Endodermal cell (in vitro differentiated cells): Measurements from ENCODE around the gene HTR6. TPM values are rescaled to one million over a fixed set of nuclear protein-coding genes. Genes with fewer than 3 reads are reported as not detected.

Experiments used
- DNase-seq: peaks from one replicate; pipeline ENCODE4 v3.0.0-alpha.2; 2017
- H3K27ac ChIP-seq: 2 replicates; pipeline ENCODE4 v1.5.1; 2013; ENCODE audit warnings: mild to moderate bottlenecking, low read depth, low read length, moderate library complexity
- H3K27me3 ChIP-seq: 2 replicates; pipeline ENCODE4 v1.6.1; 2013; ENCODE audit warnings: mild to moderate bottlenecking, low read length, moderate library complexity; ENCODE audit not compliant: insufficient read depth, control insufficient read depth, poor library complexity, severe bottlenecking
- H3K36me3 ChIP-seq: 2 replicates; pipeline ENCODE4 v1.7.0; 2013; ENCODE audit warnings: mild to moderate bottlenecking, low read length, moderate library complexity; ENCODE audit not compliant: control insufficient read depth, insufficient read depth
- H3K4me1 ChIP-seq: one replicate; pipeline ENCODE4 v1.7.0; 2013; ENCODE audit warnings: low read length; ENCODE audit not compliant: control insufficient read depth, insufficient read depth
- H3K4me3 ChIP-seq: 2 replicates; pipeline ENCODE4 v1.5.1; 2013; ENCODE audit warnings: mild to moderate bottlenecking, low read length, moderate library complexity
- H3K9ac ChIP-seq: 2 replicates; pipeline ENCODE4 v1.6.1; 2013; ENCODE audit warnings: mild to moderate bottlenecking, low read length, moderate library complexity; ENCODE audit not compliant: poor library complexity, severe bottlenecking; ENCODE audit errors: extremely low read depth
- H3K9me3 ChIP-seq: 2 replicates; pipeline ENCODE4 v1.6.1; 2013; ENCODE audit warnings: mild to moderate bottlenecking, low read length, moderate library complexity; ENCODE audit not compliant: control insufficient read depth
- H3K27ac Mint-ChIP-seq: 2 replicates; pipeline ENCODE4 v1.8.0; 2020; ENCODE audit warnings: mixed read lengths
- H3K27me3 Mint-ChIP-seq: 2 replicates; pipeline ENCODE4 v1.8.0; 2021; ENCODE audit warnings: mild to moderate bottlenecking, mixed read lengths; ENCODE audit not compliant: insufficient read depth
- H3K36me3 Mint-ChIP-seq: 2 replicates; pipeline ENCODE4 v1.8.0; 2020; ENCODE audit warnings: low read depth, mixed read lengths
- H3K4me1 Mint-ChIP-seq: 2 replicates; pipeline ENCODE4 v1.8.0; 2020; ENCODE audit warnings: mixed read lengths
- H3K4me3 Mint-ChIP-seq: 2 replicates; pipeline ENCODE4 v1.8.0; 2020; ENCODE audit warnings: mild to moderate bottlenecking, moderate library complexity, mixed read lengths
- H3K9me3 Mint-ChIP-seq: 2 replicates; pipeline ENCODE4 v1.8.0; 2020; ENCODE audit warnings: mild to moderate bottlenecking, mixed read lengths
- WGBS, 2 experiments: methylation state at CpG; one replicate each; pipeline versions ENCODE4 v1.1.5 to v1.1.7; 2013; ENCODE audit warnings: missing lambda C conversion rate in 2 of 2, mixed read lengths in 1 of 2; ENCODE audit not compliant: insufficient coverage in 1 of 2, insufficient read length in 1 of 2; 5-methylcytosine and 5-hydroxymethylcytosine counted together
- total RNA-seq, 2 donors: library from RNA; stranded (reverse); fragmentation: NEBNext Ultra II Directional in 1 of 2; extraction: Animal tissue kit (Norgen Biotek cat#: 25700) in 1 of 2; gene quantifications; 2 replicates in 1 of 2; 3 replicates in 1 of 2; pipeline ENCODE4 v1.2.1, GENCODE V29; 2021
- TF ChIP-seq, protein P1 (sequence below): fragments of 200-600 bp; sonication (generic); conservative IDR thresholded peaks from 2 replicates; pipeline ENCODE4 v1.5.0; 2021; ENCODE audit warnings: antibody characterized with exemption, mild to moderate bottlenecking

Gene HTR6
- total RNA-seq, 2 donors from 2014 or later, result 0.31 TPM; not detected in 1

DNA sequence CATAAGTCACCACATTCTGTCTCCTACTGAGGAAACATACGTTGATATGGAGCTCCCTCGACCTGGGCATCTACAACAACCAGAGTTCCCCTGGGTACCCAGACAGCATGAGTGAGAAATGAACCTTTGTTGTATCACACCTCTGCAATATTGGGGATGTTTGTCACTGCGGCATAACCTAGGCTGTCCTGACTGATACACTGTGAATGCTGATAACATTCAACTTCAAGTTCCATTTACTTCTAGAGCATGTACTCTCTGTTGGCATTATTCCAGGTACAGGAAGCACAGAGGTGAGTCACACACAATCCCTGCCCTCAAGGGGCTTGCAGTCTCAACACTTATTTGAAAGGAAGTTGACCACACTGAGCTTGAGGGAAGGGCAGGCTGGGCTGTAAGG is 65.6 kb downstream of the HTR6 start:
- H3K4me1 Mint-ChIP-seq, result no peaks in the 10 kb centered on the region
- no peak overlapping the region for H3K27ac Mint-ChIP-seq
- no peak for DNase-seq
- H3K36me3 ChIP-seq, result no peaks in the 10 kb centered on the region
- H3K27me3 Mint-ChIP-seq, result peaks cover 30% of the 10 kb centered on the region
- H3K4me3 ChIP-seq, result no peak overlapping the region
- no peak overlapping the region for H3K9ac ChIP-seq
- 96 to 100% methylated on average over 2 to 3 of the region's 3 CpGs for WGBS, 2 experiments
- H3K36me3 Mint-ChIP-seq, result no peaks in the 10 kb centered on the region
- H3K27me3 ChIP-seq, result peaks cover 14% of the 10 kb centered on the region
- peaks cover 9% of the 10 kb centered on the region for H3K9me3 ChIP-seq
- no peak overlapping the region for H3K27ac ChIP-seq
- TF ChIP-seq, protein P1, sequence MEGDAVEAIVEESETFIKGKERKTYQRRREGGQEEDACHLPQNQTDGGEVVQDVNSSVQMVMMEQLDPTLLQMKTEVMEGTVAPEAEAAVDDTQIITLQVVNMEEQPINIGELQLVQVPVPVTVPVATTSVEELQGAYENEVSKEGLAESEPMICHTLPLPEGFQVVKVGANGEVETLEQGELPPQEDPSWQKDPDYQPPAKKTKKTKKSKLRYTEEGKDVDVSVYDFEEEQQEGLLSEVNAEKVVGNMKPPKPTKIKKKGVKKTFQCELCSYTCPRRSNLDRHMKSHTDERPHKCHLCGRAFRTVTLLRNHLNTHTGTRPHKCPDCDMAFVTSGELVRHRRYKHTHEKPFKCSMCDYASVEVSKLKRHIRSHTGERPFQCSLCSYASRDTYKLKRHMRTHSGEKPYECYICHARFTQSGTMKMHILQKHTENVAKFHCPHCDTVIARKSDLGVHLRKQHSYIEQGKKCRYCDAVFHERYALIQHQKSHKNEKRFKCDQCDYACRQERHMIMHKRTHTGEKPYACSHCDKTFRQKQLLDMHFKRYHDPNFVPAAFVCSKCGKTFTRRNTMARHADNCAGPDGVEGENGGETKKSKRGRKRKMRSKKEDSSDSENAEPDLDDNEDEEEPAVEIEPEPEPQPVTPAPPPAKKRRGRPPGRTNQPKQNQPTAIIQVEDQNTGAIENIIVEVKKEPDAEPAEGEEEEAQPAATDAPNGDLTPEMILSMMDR, result no peak
- no peaks in the 10 kb centered on the region for H3K4me1 ChIP-seq
- H3K9me3 Mint-ChIP-seq, result peaks cover 14% of the 10 kb centered on the region
- no peak overlapping the region for H3K4me3 Mint-ChIP-seq

Other genes with a start within 250 kb of the HTR6 start
- gene CAPZB, start 179.3 kb upstream of the HTR6 start, total RNA-seq, result 100 to 1,000 TPM; 334 to 362 TPM
- 10 to 100 TPM; 13.7 to 32.4 TPM for gene NBL1, start 20.6 kb upstream of the HTR6 start, total RNA-seq
- 1 to 10 TPM; 6.2 to 6.6 TPM for gene TMCO4, start 135.0 kb downstream of the HTR6 start, total RNA-seq
- gene RNF186, start 150.4 kb downstream of the HTR6 start, total RNA-seq, result not detected
- gene OTUD3, start 217.5 kb downstream of the HTR6 start, total RNA-seq, result 10 to 100 TPM; 14.5 to 25.0 TPM